ENCODE measurements around the gene SLC38A2.

SLC38A2 gene

GRCh38 chr12:46395388-46395787, 22.8 kb upstream of the SLC38A2 start:
- no peak overlapping the region for H3K4me3 ChIP-seq (ENCODE audit: low read depth, low read length)
- TF ChIP-seq, protein P1, sequence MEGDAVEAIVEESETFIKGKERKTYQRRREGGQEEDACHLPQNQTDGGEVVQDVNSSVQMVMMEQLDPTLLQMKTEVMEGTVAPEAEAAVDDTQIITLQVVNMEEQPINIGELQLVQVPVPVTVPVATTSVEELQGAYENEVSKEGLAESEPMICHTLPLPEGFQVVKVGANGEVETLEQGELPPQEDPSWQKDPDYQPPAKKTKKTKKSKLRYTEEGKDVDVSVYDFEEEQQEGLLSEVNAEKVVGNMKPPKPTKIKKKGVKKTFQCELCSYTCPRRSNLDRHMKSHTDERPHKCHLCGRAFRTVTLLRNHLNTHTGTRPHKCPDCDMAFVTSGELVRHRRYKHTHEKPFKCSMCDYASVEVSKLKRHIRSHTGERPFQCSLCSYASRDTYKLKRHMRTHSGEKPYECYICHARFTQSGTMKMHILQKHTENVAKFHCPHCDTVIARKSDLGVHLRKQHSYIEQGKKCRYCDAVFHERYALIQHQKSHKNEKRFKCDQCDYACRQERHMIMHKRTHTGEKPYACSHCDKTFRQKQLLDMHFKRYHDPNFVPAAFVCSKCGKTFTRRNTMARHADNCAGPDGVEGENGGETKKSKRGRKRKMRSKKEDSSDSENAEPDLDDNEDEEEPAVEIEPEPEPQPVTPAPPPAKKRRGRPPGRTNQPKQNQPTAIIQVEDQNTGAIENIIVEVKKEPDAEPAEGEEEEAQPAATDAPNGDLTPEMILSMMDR (IDR thresholded peaks at IDR 0.05; ENCODE audit: borderline replicate concordance, insufficient read depth, low read depth, low read length) = no peak

DNA sequence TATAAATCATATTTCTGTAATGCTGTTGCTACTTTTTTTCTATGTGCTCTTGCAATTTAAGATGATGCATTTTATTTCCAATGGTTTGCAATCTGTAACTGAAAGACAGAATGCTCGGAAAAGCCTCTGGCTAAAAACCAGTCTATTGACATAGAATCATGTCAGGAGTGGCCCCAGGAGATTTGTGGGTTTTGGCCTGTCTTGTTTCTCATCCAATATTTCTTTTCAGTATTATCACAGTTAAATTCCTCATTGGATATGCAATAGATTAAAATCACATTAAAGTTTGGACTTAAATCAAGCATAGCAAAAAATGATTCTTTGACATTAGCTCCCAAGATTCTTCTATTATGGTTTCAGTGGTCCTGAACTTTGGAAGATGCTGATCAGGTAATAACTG, 19.1 kb upstream of the SLC38A2 start:
- no peak overlapping the region for H3K4me3 ChIP-seq (ENCODE audit: low read depth, low read length)
- TF ChIP-seq, protein P1 (IDR thresholded peaks at IDR 0.05; ENCODE audit: borderline replicate concordance, insufficient read depth, low read depth, low read length) = no peak

DNA sequence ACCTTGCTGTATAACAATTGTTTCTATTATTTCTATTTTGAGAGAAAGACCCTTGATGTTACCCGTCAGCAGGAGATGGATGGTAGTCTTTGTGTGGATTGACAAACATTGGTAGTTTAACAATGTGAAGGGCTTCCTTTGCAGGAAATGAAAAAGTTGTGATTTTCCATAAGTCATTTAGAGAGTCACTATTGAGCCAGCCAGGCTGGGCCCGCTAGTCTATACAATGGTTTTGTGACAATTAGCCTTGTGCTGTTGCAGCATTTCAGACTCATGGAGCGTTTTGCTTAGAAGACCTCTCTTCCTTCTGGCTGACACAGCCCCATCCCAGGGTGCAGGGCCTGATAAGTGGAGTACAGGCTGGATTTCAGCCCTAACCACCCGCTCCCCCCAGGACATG, 18.3 kb upstream of the SLC38A2 start:
- TF ChIP-seq, protein P1 (IDR thresholded peaks at IDR 0.05; ENCODE audit: borderline replicate concordance, insufficient read depth, low read depth, low read length) = no peak
- no peak overlapping the region for H3K4me3 ChIP-seq (ENCODE audit: low read depth, low read length)

DNA sequence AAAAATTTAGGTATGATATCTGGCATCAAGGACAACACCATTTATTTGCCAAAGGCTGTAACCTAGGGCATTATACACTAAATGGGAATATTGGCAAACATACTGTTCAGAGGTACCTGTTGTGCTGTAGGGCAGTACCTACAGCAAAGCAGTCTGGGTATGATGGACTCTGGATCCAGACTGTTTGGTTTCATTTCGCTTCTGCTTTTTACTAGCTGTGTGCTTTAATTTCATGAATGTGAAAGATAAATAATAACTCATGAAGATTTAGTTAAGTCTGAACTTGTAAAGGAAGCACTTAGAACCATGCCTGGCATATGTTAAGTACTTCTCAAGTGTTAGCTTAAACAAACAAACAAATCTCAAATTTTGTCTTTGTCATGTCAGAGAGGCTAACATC, 17.7 kb upstream of the SLC38A2 start:
- TF ChIP-seq, protein P1 (IDR thresholded peaks at IDR 0.05; ENCODE audit: borderline replicate concordance, insufficient read depth, low read depth, low read length) = no peak
- H3K4me3 ChIP-seq (ENCODE audit: low read depth, low read length) = no peak overlapping the region

- no peak overlapping the region for H3K4me3 ChIP-seq (ENCODE audit: low read depth, low read length)
- TF ChIP-seq, protein P1 (IDR thresholded peaks at IDR 0.05; ENCODE audit: borderline replicate concordance, insufficient read depth, low read depth, low read length) = no peak
These were observed 16.6 kb upstream of the SLC38A2 start for GRCh38 chr12:46389031-46389616.

GRCh38 chr12:46388427-46389021, 16.0 kb upstream of the SLC38A2 start:
- H3K4me3 ChIP-seq (ENCODE audit: low read depth, low read length) = no peak overlapping the region
- TF ChIP-seq, protein P1 (IDR thresholded peaks at IDR 0.05; ENCODE audit: borderline replicate concordance, insufficient read depth, low read depth, low read length) = no peak

DNA sequence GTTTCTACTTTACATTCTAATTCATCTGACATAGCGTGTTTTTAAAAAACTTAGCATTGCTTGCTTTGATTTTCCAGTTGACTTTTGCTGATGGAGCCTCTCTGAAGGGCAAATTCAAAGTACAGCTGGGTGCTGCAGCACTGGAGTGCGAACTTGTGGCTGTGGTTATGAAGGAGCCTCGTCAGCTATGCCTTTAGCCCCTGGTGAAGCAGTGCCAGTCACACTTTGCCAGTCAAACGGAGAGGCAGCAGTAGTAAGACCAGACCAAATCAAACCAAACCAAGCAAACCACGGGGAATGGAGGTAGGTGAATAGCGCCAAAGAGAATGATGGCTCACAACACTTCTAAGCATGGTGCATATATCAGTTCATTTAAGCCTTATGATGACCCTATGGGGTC, 15.1 kb upstream of the SLC38A2 start:
- H3K4me3 ChIP-seq (ENCODE audit: low read depth, low read length) = no peak overlapping the region
- TF ChIP-seq, protein P1 (IDR thresholded peaks at IDR 0.05; ENCODE audit: borderline replicate concordance, insufficient read depth, low read depth, low read length) = no peak
